NCI-H2107 treated with DMSO at 0.1 percent for 48 hours (cell line): ENCODE data around the gene PDE3A.
"Not testable (repeated sequence)": the region's sequence is repeated elsewhere in the genome, so short reads cannot be mapped to it uniquely, and the experiment has no call there.

ENCODE experiments used
- DNase-seq: peaks from one replicate; lab custom pipeline; 2025; ENCODE audit not compliant: unreplicated experiment; lab: John Stamatoyannopoulos, UW

The PDE3A gene

DNA sequence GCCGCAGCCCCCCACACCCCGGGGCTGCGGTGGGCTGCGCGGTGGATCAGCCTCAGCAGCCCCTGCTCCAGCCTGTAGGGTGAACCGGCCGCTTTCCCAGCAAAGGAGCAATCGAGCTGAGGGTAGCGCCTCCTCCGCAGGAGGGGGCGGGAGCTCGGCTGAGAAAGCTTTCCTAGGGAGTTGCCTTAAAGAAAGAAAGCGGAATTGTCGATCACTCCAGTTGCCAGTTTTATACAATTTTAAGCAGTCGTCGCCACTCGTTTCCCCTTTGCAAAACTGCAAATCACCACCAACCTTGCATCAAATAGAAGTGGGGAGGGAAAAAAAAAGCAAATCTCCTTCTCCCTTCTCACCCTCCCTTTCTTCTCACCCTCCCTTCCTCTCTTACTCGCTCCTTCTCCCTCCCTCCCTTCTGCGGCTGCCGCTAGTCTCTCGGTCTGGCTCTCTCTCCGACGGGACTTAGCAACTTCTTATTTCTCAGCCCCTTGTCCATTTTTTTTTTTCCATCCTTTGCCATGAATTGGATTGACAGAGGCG lies at the start of gene PDE3A:
Gene PDE3A (plus strand): TSS at position 424 of the 537 bp plus-strand sequence. CDS start 748 bp downstream, outside the sequence.
- DNase-seq = no peak

DNA sequence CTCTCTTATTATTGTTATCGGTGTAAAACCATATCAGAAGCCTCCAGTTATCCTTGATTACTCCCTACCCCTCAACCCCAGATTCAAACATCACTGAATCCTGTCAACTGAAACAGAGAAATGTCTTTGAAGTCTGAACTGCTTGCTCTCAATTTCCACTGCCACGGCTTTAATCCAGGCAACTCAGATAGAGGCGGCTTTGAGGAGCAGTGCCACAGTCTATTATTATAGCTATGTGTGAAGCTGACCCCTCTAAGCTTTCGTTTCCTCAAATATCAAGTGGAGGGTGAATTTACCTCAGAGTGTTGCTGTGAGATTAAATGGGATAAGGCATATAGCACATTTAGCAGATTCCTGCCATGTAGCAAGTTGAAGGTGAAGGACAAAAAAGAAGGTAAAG lies 49.0 kb upstream of the PDE3A start:
- no peak for DNase-seq

DNA sequence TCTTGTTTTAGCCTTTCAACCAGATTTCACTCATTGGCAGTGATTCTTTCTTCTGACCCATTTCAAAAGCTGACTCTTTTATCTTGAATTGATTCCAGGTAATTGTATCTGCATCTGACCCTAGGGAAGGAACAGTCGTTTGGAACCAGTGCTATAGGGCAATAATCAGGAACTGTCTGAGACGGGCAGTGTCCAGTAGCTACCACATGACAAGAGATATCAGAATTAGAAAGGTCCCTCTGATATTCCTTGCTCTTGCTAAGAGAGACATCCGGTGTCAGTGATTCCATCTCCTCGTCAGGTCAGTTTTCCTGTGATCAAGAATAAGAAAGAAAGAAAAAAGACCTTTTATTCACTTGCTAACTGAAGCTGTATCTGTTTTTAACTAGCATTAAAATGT lies 47.8 kb upstream of the PDE3A start:
- DNase-seq = no peak

DNA sequence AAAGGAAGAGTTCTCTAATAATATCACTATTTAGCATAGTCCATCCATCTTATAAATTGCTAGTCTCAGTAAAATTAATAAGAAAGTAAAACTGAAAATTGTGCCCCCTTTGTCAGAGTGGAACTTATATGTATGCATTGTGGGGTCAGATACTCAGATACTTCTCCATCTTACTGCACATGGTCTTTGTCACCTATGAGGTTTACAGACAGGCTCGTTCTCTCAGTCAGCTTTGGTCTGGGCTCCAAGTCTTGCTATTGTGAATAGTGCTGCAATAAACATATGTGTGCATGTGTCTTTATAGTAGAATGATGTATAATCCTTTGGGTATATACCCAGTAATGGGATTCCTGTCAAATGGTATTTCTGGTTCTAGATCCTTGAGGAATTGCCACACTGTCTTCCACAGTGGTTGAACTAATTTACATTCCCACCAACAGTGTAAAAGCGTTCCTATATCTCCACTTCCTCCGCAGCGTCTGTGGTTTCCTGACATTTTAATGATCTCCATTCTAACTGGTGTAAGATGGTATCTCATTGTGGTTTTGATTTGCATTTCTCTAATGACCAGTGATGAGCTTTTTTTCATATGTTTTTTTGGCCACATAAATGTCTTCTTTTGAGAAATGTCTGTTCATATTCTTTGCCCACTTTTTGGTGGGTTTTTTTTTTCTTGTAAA lies 37.4 kb upstream of the PDE3A start:
- not testable (repeated sequence) for DNase-seq

DNA sequence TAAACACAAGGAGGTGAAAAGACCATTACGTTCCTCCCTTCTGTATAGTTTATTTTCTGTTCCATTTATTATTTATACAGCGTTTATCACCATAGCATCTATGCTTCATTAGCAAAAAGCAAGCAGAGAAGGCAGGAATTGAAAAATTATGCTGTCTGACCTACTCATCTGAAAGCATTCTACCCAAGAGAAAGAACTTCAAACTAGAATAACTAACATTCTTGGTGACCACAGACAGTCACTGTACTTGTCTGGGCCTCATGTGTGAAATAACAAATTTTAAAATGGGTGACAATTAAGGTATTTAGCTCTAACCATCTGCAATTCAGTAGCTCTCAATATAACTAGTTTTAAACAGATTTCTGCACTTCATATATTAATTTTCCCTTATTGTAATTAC lies 29.3 kb upstream of the PDE3A start:
- no peak for DNase-seq

DNA sequence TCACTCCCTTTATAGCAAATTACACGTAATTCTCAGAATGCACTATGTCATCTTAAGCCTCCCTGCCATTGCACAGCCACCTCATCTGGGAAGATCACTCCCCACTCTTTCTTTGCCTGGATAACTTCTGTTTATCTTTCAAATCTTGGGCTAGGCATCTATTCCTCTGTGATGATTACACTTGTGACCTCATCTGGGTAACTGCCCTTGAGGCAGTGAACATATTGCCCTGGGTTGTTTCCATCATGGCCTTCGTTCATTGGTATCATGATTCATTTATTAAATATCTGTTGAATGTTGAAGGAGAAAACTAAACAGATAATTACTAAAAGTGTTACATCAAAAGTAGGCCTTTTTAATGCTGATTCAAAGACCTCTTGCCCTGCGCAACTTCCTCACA lies 26.2 kb upstream of the PDE3A start:
- no peak for DNase-seq

DNA sequence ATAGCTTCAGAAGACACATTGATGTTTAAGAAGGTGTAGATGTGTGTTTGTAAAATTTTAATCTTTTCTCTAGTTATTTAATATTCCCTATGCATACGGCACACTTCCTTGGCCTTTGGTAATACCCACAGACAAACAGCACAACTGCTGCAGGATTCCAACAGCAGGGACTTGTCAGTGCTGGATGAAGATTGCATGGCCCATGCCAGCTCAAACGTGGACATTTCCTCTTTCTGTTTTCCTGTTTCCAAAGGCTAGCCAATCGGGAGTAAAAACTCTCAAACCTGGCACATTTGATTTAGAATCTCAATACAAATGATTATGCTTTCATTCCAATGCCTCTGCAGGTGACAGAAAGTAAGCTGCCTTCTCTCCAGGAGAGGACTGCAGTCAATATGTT lies 22.5 kb upstream of the PDE3A start:
- no peak for DNase-seq

DNA sequence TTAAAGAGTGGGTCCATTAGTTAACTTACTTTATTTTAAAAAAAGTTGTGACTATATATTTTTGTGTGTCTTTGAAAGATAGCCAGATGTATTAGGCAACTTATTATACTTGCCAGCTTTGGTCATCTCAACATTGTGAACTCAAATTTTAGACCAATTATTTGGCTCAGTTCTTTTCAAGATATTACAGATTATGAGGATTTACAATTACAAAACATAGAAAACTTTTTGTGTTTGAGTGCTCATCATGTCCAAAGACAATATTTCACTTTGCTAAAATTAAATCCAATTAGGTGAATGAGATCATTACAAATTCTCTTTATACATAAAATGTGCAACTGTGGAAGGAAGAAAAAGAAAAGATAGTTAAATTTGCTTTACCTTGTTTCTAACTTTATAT lies 18.3 kb upstream of the PDE3A start:
- no peak for DNase-seq

DNA sequence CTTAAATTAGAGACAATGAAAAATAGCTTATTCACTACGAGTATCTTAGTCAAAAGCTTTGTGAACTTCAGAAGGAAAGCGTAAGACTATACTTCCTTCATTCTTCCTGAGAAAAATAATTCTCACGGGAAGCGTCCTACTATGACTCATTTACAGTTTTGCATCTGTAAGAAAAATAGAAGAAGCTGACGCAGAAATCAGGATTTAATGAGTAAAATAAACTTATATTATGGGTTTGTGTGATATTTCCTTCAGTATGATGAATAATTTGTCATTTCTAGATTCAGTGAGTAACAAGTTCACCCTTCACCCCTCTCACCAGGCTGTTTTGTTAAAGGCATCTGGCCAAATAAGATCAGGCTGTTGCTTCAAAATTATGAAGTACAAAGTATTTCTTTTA lies 17.8 kb upstream of the PDE3A start:
- DNase-seq = no peak

DNA sequence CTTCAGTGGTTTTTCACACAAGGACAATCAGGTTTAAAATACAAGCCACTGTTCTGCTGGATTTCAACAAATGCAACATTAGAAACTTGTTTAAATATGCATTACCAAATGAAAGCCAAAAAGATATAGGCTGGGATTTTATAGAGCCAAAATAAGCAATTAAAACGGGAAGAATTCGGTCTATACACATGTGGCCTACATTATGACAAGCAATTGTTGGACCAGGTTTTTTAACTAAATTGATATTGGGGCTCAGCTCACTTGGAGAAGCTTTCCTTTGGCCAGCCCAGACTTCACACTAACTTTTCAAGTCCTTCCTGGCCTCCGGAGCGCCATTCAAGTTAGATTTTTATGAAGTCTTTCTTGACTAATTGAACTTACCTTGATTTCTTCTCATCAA lies 16.9 kb upstream of the PDE3A start:
- no peak for DNase-seq

DNA sequence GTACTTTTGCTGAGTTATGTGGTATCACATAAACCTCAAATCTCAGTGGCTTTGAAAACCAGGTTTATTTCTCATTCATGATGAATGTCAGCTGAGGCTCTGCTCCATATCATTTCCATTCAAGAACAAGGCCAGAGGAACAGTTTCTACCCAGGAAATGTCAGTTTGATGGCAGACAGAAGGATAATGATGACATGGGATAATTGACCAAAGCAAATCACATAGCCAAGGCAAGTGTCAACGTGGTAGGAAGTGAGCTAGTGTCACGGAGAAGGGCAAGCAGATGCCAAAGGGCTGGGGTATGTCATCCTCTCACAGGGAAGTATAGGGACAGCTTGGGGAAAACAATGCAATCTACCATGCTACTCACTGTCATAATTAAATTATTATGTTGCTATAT lies 12.3 kb upstream of the PDE3A start:
- DNase-seq = no peak

DNA sequence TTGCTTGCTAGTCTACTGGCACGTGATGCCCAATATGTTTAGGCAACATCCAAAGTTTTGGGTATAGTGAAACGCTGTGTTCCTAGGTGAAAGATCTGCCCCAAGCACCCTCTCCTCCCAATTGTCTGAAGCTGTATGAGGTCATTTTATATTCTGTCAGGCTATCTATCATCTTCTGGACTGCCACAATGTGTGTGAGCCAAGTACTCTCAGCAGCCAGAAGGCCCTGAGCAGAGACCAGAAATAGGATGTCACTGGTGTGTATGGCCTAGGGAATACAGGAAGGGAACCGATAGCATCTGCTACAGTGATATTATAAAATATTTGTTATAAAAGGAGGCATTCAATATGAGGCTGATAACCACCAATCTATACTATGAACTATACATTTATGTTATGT lies 7.9 kb upstream of the PDE3A start:
- DNase-seq = no peak

DNA sequence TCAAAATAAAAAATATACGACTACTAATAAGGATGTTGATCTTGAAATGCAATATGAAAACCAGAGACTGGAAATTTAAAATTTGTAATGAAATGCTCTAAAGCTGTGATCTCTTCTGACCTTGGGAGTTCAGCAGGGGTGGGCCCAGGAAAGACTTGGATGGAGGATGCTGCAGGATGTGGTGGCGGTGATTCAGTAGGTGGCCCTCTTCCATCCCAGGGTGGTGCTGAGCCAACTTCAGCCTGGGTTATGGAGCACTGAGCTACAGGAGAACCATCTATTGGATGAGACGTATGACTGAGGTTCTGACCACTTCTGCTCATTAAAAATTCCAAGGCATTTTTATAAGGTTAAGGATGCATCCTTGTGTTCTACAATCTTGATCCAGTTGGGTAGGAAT lies 6.9 kb upstream of the PDE3A start:
- no peak for DNase-seq

DNA sequence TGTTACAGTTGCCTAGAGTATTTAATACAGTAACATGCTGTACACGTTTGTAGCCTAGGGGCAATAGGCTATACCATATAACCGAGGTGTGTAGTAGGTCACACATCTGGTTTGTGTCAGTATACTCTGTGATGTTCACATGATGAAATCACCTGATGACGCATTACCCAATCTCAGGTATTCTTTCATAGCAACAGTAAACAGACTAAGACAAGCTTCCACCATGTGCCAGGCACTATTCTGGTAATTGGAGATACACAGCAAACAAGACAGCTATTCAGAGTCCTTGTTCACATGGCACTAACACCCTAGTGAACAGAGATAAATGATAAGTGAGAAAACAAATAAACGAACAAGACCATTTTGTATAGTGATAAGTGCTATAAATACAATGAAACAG lies 3.8 kb upstream of the PDE3A start:
- DNase-seq = no peak

DNA sequence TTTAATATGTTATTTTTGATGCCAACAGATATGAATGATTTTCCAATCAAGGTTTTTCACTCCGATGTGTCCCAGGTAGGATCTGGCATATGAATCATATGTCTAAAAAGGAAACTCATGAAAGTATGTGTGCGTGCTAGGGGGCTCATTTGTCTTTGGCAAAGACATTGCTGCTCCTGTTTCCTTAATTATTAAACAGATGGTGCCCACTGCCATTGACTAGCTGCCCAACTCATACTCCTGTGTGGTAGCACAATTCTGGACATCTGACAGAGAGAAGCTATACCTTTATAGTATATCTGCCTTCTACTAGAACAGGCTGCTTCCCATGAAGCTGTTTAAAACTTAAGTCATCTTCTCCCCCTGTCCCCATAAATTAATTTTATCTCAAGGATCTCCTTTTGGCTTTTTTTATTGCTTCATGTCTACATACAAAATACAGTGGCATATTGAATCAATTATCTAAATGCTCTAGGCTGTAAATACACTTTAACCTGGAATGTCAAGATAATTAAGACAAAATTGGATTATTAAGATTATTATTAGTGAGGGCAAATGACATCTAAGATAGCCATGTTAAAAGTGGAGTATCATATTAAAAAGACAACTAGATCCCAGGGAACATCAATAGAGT lies 1.4 kb upstream of the PDE3A start:
- no peak for DNase-seq

DNA sequence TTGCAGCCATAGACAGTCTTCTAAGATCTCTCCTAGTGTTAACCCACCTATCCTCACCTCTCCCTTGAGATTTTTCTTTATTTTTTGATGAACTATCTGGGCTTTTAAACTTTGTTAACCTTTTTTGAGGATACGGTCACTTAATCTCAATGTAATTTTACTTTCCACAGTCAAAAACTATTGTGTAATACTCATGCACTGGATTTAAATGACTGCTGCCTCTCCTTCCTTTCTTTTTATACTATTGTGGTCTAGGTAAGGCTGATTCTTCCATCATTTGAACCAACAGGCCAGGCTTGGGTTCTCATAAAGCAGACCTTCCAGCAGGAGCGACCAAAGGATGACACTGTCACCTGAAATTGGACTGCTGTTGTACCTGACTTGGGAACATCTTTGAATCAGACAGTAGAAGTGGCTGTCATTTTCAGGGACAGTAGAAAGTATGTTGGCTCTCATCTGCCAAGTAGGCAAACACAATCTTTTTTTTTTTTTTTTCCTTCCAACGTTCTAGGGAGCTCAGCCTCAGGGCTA lies 689 bp upstream of the PDE3A start:
- DNase-seq = no peak

DNA sequence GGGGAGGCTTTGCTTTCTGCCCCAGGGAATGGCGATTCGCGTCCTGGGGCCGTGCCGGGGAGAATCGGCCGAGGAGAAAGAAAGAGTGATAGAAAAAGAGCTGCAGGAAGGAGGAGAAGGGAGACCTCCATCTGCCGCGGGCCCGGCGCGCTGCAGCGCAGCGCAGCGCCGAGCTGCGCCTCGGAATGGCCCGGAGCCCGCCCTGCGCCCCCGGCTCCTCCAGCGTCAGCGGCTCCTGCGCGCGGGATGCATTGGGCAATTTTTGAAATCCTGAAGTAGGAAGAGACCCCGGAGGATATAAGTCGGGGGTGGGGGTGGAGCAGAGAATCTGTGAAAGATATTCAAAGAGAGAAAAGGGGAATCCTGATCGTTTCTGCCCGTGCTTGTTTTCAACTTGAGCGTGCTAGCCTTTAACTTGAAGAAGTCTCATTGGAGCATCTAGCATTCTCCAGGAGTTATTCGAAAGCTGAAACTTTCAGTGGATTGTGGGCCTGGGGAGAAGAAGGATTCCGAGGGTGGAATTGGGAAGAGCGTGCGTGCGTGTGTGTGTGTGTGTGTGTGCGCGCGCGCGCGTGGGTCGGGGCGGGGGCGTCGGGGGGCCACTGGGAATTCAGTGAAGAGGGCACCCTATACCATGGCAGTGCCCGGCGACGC lies 441 bp downstream of the PDE3A start:
- DNase-seq = no peak

DNA sequence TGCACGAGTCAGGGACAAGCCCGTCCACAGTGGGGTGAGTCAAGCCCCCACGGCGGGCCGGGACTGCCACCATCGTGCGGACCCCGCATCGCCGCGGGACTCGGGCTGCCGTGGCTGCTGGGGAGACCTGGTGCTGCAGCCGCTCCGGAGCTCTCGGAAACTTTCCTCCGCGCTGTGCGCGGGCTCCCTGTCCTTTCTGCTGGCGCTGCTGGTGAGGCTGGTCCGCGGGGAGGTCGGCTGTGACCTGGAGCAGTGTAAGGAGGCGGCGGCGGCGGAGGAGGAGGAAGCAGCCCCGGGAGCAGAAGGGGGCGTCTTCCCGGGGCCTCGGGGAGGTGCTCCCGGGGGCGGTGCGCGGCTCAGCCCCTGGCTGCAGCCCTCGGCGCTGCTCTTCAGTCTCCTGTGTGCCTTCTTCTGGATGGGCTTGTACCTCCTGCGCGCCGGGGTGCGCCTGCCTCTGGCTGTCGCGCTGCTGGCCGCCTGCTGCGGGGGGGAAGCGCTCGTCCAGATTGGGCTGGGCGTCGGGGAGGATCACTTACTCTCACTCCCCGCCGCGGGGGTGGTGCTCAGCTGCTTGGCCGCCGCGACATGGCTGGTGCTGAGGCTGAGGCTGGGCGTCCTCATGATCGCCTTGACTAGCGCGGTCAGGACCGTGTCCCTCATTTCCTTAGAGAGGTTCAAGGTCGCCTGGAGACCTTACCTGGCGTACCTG lies 1.1 kb downstream of the PDE3A start:
- no peak for DNase-seq

DNA sequence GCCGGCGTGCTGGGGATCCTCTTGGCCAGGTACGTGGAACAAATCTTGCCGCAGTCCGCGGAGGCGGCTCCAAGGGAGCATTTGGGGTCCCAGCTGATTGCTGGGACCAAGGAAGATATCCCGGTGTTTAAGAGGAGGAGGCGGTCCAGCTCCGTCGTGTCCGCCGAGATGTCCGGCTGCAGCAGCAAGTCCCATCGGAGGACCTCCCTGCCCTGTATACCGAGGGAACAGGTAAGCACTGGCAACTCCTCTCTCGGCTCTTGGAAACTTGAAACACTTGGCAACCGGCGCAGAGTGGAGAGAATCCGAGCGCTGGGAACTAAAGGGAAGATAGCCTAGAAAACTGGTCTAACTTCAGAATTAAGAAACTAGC lies 1.7 kb downstream of the PDE3A start:
- DNase-seq = no peak

DNA sequence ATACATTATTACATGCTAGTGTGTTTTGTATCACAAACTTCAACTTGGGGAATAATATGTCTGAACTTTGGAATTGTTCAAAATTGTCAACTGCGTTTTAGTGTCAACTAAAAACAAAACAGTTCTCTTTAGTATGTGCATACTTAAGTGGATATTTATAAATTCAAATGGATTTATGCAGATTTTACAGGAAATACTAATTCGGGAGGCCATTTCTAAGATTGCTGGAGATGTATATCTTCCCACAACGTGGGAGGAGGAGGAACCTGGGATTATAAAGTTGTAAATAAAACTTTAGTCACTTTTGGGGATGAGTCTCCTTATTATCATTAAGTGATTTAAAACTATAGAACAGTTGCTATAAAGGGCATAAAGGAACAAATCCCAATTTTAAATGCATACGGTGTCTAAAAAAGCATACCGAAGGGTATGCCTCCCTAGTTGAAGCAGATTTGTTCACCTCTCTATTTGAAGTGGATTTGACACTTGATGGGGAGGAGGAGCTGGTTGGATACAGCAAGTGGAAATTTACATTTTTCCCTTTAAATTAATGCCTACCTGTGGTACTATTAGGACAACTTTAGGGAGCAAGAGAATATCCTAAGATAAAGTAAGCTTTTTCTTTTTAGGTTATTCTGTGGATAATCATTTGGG lies 2.7 kb downstream of the PDE3A start:
- no peak for DNase-seq
